ENCODE measurements around the gene TSPOAP1. TPM values are rescaled to one million over a fixed set of nuclear protein-coding genes. Genes with fewer than 3 reads are reported as not detected.
A peak's percentile ranks its signal among the peaks of the same experiment; 100 is the strongest.

Gene TSPOAP1
- total RNA-seq, 4 donors from 2014 or later, result 2.9 to 16.0 (median 3.3) TPM

- no peak for DNase-seq
- WGBS, 2 donors, result 40 to 51% methylated on average over 4 to 7 of the region's 10 CpGs
- TF ChIP-seq POLR2A (IDR thresholded peaks at IDR 0.05), result no peak
- peak; percentile 43 to 84 (median 68) for TF ChIP-seq CTCF (IDR thresholded peaks at IDR 0.05)
- Histone ChIP-seq H3K4me3 (no peak overlapping the region), H3K9me3 (no peaks in the 10 kb centered on the region), H3K27ac (no peak overlapping the region), H3K27me3 (peaks cover 0 to 3% (median 0%) of the 10 kb centered on the region in 4 donors), H3K36me3 (no peaks in the 10 kb centered on the region), H3K4me1 (no peaks in the 10 kb centered on the region)
- intact Hi-C loops (cut with DNase I), result no loop called here
Observed at GRCh38 chr17:58303971-58304749, 24.4 kb downstream of the TSPOAP1 start.

DNA sequence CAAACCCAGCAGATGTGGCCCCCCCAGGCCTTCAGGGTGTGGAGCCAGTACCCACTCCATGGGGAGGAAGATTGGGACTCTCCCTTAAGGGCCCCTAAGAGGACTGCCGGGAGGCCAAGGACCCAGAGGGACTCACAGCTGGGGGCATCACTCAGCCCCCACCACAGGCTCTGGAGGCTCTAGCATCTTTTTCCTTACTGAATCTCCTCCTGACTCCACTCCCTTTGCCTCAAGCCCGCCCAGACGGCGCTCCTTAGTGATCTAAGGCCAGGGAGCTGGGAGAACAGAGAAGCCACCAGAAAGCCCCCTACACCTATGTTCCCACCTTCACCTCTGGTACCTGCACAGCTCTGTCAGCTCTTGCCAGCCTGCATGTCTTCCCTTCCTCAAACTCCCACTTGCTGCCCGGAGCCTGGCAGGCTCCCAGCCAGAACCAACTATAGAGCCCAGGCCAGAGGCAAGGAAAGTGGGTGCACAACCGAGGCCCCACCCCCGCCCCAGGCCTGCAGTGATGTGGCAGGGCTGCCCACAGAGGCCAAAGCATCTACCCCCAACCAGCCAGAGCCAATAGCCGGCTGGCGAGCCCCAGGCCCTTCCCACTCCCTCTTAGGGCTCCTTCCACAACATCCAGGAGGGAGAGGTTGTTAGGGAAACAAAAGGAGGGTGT is 25.5 kb downstream of the TSPOAP1 start:
- Histone ChIP-seq H3K36me3 (no peaks in the 10 kb centered on the region), H3K27me3 (peaks cover 0 to 3% (median 0%) of the 10 kb centered on the region in 4 donors), H3K9me3 (no peaks in the 10 kb centered on the region), H3K27ac (no peak overlapping the region), H3K4me3 (no peak overlapping the region), H3K4me1 (no peaks in the 10 kb centered on the region)
- intact Hi-C loops (cut with DNase I), result no loop called here
- DNase-seq, result no peak
- 79 to 96% methylated on average over 3 to 6 of the region's 9 CpGs for WGBS, 2 donors
- TF ChIP-seq POLR2A (IDR thresholded peaks at IDR 0.05) (no peak), CTCF (IDR thresholded peaks at IDR 0.05) (no peak)

DNA sequence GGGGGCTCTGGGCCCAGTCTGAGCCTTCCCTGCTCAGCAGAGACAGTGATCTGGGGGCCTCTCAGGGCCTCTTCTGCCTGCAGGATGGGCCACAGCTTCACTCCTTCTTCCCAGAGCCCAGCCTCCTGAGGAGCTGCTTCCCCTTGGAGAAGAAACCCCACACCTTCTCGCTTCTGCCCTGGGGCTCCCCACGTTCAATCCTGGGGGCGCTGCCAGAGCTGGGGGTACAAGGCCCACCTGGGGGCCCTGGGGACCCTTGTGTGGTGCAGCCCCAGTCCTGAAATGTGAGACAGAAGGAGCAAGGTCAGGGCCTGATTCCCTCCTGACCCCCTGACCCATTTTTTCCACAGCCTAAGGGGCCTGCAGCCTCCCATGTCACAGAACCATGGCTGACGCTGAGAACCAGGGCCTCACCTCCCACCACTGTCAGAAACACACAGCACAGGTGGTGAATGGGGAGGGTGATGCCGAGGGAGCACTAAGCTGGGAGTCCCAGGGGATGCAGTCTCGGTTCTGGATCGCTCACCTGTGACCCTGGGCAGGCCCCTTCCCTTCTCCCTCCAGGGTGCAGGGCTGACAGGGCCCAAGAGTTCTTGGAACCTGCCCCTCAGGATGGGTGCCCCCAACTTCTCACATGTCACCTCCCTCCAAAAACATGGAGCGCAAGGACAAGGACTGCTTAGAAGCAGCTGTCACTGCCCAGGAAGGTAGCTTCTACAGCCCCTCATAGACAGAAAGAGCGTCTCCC is 26.2 kb downstream of the TSPOAP1 start:
- H3K4me3 ChIP-seq, result no peak overlapping the region
- no peaks in the 10 kb centered on the region for H3K4me1 ChIP-seq
- H3K9me3 ChIP-seq, result no peaks in the 10 kb centered on the region
- peaks cover 0 to 3% (median 0%) of the 10 kb centered on the region in 4 donors for H3K27me3 ChIP-seq
- WGBS, 2 donors, result 80 to 83% methylated on average over 1 to 7 of the region's 9 CpGs
- intact Hi-C loops (cut with DNase I), result no loop called here
- no peak for DNase-seq
- no peak for TF ChIP-seq POLR2A (IDR thresholded peaks at IDR 0.05)
- TF ChIP-seq CTCF (IDR thresholded peaks at IDR 0.05), result no peak
- no peaks in the 10 kb centered on the region for H3K36me3 ChIP-seq
- no peak overlapping the region for H3K27ac ChIP-seq

DNA sequence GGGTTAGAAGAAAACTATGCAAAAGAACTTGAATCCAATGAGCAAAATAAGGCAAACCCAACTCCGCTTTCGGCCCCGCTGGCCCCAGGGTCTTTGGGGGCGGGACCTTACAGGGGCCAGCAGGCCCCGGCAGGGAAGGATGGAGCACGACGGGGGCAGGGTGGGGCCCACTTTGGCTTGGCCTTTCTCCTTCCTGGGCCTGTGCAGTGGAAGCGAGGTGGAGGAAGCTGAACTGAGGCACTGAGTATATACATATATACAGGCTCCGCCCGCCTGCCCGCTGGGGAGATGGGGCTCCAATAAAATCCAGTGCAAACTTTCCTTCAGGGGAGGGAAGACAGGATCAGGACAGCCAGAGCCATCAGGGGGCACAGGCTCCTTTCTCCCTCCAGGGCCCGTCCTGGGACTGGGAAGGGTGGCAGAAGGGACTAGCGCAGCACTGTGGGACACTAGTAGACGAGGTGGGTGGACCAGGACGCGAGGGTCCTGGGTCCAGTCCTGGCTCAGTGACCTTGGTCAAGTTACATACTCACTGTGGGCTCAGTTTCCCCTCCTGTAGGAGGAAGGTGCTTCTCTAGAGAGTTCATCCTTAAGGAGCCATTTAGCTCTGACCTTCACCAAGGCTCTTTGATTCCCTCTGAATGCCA is 27.0 kb downstream of the TSPOAP1 start:
- TF ChIP-seq POLR2A (IDR thresholded peaks at IDR 0.05), result no peak
- no peak for TF ChIP-seq CTCF (IDR thresholded peaks at IDR 0.05)
- Histone ChIP-seq H3K27me3 (peaks cover 0 to 3% (median 0%) of the 10 kb centered on the region in 4 donors), H3K36me3 (no peaks in the 10 kb centered on the region), H3K4me3 (no peak overlapping the region), H3K4me1 (no peaks in the 10 kb centered on the region), H3K9me3 (no peaks in the 10 kb centered on the region), H3K27ac (no peak overlapping the region)
- intact Hi-C loops (cut with DNase I), result no loop called here
- WGBS, 2 donors, result 83 to 90% methylated on average over 13 to 16 of the region's 16 CpGs
- no peak for DNase-seq
